ENCODE measurements around the gene STX8. TPM values are rescaled to one million over a fixed set of nuclear protein-coding genes. Genes with fewer than 3 reads are reported as not detected.

Gene STX8
- total RNA-seq, 1 experiment from 2014 or later: 38.8 TPM

DNA sequence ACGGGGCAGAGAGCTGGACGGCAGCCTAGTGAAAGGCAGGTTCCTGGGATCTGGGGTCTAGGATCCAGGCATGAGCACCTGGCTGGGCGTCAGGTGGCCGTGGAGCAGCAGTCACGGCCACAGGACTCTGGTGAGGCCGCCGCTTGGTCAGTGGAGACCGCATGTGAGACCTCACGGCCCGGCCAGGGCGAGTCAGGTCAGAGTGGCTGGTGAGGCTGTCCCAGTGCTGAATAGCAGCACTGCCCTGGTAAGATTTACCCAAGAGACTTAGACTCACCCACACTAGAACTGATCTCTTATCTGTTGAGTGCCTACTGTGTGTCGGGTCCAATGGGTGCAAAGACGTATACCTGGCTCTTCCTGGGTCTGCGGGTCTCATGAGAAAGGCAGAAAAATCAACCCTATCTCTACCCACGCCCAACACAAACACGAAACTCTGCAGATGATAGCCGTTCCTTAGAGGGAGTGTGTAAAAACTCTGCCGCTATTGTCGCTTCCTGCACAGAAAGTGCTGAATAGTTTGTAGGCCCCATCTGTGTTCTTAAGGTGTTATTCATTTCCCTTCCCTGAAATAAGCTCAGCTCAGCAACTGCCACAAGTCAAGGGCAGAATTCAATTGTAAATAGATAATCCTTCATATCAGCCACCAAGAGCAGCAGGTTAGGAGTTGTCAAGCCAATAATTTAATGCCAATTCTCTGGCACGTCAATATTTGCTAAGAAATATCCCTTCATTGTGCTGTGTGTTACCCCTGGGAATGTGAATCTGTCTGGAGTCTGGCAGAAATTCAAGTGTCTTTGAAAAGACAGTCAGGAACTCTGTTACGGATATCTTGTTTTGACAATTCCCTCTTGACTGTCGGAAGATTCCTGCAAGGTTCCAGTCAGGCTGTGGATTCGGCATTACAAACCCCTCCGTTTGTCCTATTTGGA is 314.3 kb downstream of the STX8 start:
- no peak overlapping the region for H3K4me3 ChIP-seq (replicated peaks in 1 of 2; ENCODE audit: low read depth in 1 of 2, low read length in 2 of 2)
- no peak for DNase-seq (ENCODE audit: low read depth, low spot score)
- RAD21 ChIA-PET (ENCODE audit: low non-redundant PET in 1 of 2, low total read pairs in 2 of 2, uncharacterized antibody in 2 of 2, unreplicated experiment in 2 of 2): no interaction called here
- H2AFZ ChIP-seq (ENCODE audit: low read depth, low read length, poor library complexity, severe bottlenecking): no peak overlapping the region
- CTCF ChIA-PET: no interaction called here
- POLR2A ChIA-PET: no interaction called here
- H4K20me1 ChIP-seq (ENCODE audit: insufficient read depth): no peaks in the 10 kb centered on the region
- H3K4me2 ChIP-seq (ENCODE audit: low read length): no peak overlapping the region
- no TSS peak for BruUV-seq (replicated peaks)
- H3K9ac ChIP-seq (ENCODE audit: low read length): no peak overlapping the region
- H3K27me3 ChIP-seq (ENCODE audit: insufficient read depth, low read length): no peaks in the 10 kb centered on the region
- no peaks in the 10 kb centered on the region for H3K9me3 ChIP-seq (ENCODE audit: control insufficient read depth in 1 of 2, insufficient read depth in 1 of 2, low read depth in 1 of 2, low read length in 2 of 2)
- intact Hi-C loops (cut with micrococcal nuclease): no loop called here
- H3K36me3 ChIP-seq (ENCODE audit: control insufficient read depth in 1 of 2, insufficient read depth in 2 of 2, low read length in 2 of 2): no peaks in the 10 kb centered on the region
- H3K4me1 ChIP-seq (ENCODE audit: control insufficient read depth in 1 of 2, insufficient read depth in 2 of 2, low read length in 2 of 2): no peaks in the 10 kb centered on the region
- no peaks in the 10 kb centered on the region for H3K79me2 ChIP-seq (ENCODE audit: insufficient read depth, low read length)
- TF ChIP-seq, protein P1, sequence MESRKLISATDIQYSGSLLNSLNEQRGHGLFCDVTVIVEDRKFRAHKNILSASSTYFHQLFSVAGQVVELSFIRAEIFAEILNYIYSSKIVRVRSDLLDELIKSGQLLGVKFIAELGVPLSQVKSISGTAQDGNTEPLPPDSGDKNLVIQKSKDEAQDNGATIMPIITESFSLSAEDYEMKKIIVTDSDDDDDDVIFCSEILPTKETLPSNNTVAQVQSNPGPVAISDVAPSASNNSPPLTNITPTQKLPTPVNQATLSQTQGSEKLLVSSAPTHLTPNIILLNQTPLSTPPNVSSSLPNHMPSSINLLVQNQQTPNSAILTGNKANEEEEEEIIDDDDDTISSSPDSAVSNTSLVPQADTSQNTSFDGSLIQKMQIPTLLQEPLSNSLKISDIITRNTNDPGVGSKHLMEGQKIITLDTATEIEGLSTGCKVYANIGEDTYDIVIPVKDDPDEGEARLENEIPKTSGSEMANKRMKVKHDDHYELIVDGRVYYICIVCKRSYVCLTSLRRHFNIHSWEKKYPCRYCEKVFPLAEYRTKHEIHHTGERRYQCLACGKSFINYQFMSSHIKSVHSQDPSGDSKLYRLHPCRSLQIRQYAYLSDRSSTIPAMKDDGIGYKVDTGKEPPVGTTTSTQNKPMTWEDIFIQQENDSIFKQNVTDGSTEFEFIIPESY (IDR thresholded peaks at IDR 0.05; ENCODE audit: extremely low read depth, insufficient replicate concordance, low read length): no peak
- no peak for TF ChIP-seq SP1 (IDR thresholded peaks at IDR 0.05; ENCODE audit: low read depth)
- no peak for TF ChIP-seq POLR2AphosphoS5 (IDR thresholded peaks at IDR 0.05; ENCODE audit: low read depth, low read length)
- TF ChIP-seq SRF (IDR thresholded peaks at IDR 0.05; ENCODE audit: low read depth): no peak
- no peak for TF ChIP-seq CEBPB (IDR thresholded peaks at IDR 0.05; ENCODE audit: low read depth)
- no peak for TF ChIP-seq EGR1 (IDR thresholded peaks at IDR 0.05; ENCODE audit: low read depth)
- no peak for TF ChIP-seq ELF1 (IDR thresholded peaks at IDR 0.05; ENCODE audit: borderline replicate concordance, low read depth)
- no peak for TF ChIP-seq FOSL1 (IDR thresholded peaks at IDR 0.05; ENCODE audit: low read depth)
- TF ChIP-seq ZFX (IDR thresholded peaks at IDR 0.05): no peak
- TF ChIP-seq EZH2phosphoT487 (IDR thresholded peaks at IDR 0.05; ENCODE audit: borderline replicate concordance): no peak
- TF ChIP-seq, protein P2, sequence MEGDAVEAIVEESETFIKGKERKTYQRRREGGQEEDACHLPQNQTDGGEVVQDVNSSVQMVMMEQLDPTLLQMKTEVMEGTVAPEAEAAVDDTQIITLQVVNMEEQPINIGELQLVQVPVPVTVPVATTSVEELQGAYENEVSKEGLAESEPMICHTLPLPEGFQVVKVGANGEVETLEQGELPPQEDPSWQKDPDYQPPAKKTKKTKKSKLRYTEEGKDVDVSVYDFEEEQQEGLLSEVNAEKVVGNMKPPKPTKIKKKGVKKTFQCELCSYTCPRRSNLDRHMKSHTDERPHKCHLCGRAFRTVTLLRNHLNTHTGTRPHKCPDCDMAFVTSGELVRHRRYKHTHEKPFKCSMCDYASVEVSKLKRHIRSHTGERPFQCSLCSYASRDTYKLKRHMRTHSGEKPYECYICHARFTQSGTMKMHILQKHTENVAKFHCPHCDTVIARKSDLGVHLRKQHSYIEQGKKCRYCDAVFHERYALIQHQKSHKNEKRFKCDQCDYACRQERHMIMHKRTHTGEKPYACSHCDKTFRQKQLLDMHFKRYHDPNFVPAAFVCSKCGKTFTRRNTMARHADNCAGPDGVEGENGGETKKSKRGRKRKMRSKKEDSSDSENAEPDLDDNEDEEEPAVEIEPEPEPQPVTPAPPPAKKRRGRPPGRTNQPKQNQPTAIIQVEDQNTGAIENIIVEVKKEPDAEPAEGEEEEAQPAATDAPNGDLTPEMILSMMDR (IDR thresholded peaks at IDR 0.05 in 2 of 3, conservative IDR thresholded peaks at IDR 0.05 in 1 of 3; ENCODE audit: borderline replicate concordance in 1 of 3, insufficient read depth in 1 of 3, low read depth in 2 of 3, low read length in 2 of 3): no peak
- no peak for TF ChIP-seq CBX3 (IDR thresholded peaks at IDR 0.05; ENCODE audit: low read depth)
- TF ChIP-seq JUND (IDR thresholded peaks at IDR 0.05): no peak
- TF ChIP-seq POLR2A (IDR thresholded peaks at IDR 0.05; ENCODE audit: borderline replicate concordance, extremely low read depth, insufficient read depth, insufficient read length): no peak
- no peak for TF ChIP-seq YY1 (IDR thresholded peaks at IDR 0.05; ENCODE audit: extremely low read depth, insufficient replicate concordance, low read depth, low read length)
- TF ChIP-seq, protein P3, sequence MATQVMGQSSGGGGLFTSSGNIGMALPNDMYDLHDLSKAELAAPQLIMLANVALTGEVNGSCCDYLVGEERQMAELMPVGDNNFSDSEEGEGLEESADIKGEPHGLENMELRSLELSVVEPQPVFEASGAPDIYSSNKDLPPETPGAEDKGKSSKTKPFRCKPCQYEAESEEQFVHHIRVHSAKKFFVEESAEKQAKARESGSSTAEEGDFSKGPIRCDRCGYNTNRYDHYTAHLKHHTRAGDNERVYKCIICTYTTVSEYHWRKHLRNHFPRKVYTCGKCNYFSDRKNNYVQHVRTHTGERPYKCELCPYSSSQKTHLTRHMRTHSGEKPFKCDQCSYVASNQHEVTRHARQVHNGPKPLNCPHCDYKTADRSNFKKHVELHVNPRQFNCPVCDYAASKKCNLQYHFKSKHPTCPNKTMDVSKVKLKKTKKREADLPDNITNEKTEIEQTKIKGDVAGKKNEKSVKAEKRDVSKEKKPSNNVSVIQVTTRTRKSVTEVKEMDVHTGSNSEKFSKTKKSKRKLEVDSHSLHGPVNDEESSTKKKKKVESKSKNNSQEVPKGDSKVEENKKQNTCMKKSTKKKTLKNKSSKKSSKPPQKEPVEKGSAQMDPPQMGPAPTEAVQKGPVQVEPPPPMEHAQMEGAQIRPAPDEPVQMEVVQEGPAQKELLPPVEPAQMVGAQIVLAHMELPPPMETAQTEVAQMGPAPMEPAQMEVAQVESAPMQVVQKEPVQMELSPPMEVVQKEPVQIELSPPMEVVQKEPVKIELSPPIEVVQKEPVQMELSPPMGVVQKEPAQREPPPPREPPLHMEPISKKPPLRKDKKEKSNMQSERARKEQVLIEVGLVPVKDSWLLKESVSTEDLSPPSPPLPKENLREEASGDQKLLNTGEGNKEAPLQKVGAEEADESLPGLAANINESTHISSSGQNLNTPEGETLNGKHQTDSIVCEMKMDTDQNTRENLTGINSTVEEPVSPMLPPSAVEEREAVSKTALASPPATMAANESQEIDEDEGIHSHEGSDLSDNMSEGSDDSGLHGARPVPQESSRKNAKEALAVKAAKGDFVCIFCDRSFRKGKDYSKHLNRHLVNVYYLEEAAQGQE (IDR thresholded peaks at IDR 0.05; ENCODE audit: low read depth): no peak
- TF ChIP-seq RAD21 (IDR thresholded peaks at IDR 0.05; ENCODE audit: low read depth): no peak
- no peak for TF ChIP-seq SIN3A (IDR thresholded peaks at IDR 0.05; ENCODE audit: low read depth)
- ATAC-seq: no peak
- no peak overlapping the region for H3K27ac ChIP-seq (ENCODE audit: low read depth, low read length)
- H3K9me2 ChIP-seq (ENCODE audit: insufficient read depth): no peaks in the 10 kb centered on the region
